GM21528 (cell line): ENCODE results near the gene LOXL1.
"Not testable (repeated sequence)": the region's sequence is repeated elsewhere in the genome, so short reads cannot be mapped to it uniquely, and the experiment has no call there.

Experiments
- ATAC-seq: cut with Tn5 transposase; IDR thresholded peaks from one replicate; pipeline ENCODE4 v1.9.1; 2021; ENCODE audit warnings: mild to moderate bottlenecking, moderate library complexity; ENCODE audit not compliant: unreplicated experiment, low FRiP score

LOXL1 gene

GRCh38 chr15:73936588-73937290 lies 10.5 kb downstream of the LOXL1 start:
- ATAC-seq: no peak

GRCh38 chr15:73937296-73937695 lies 11.0 kb downstream of the LOXL1 start:
- no peak for ATAC-seq

- no peak for ATAC-seq
These were observed 11.5 kb downstream of the LOXL1 start for GRCh38 chr15:73937726-73938125.

GRCh38 chr15:73938516-73938915 lies 12.3 kb downstream of the LOXL1 start:
- ATAC-seq: not testable (repeated sequence)

GRCh38 chr15:73939138-73939537 lies 12.9 kb downstream of the LOXL1 start:
- no peak for ATAC-seq

- ATAC-seq: no peak
These were observed 14.1 kb downstream of the LOXL1 start for GRCh38 chr15:73940061-73940981.

GRCh38 chr15:73941044-73941443 lies 14.8 kb downstream of the LOXL1 start:
- ATAC-seq: no peak

GRCh38 chr15:73941449-73941848 lies 15.2 kb downstream of the LOXL1 start:
- ATAC-seq: no peak

- no peak for ATAC-seq
These were observed 15.8 kb downstream of the LOXL1 start for GRCh38 chr15:73941871-73942635.

- ATAC-seq: no peak
These were observed 16.5 kb downstream of the LOXL1 start for GRCh38 chr15:73942751-73943270.

GRCh38 chr15:73944161-73945129 lies 18.2 kb downstream of the LOXL1 start:
- ATAC-seq: no peak

- ATAC-seq: no peak
These were observed 18.9 kb downstream of the LOXL1 start for GRCh38 chr15:73945130-73945508.

- ATAC-seq: no peak
These were observed 19.9 kb downstream of the LOXL1 start for GRCh38 chr15:73946046-73946721.

- no peak for ATAC-seq
These were observed 20.6 kb downstream of the LOXL1 start for GRCh38 chr15:73946795-73947370.

GRCh38 chr15:73947651-73948050 lies 21.4 kb downstream of the LOXL1 start:
- no peak for ATAC-seq

- ATAC-seq: no peak
These were observed 22.1 kb downstream of the LOXL1 start for GRCh38 chr15:73948396-73948795.

GRCh38 chr15:73948982-73949381 lies 22.7 kb downstream of the LOXL1 start:
- ATAC-seq: no peak

- no peak for ATAC-seq
These were observed 23.2 kb downstream of the LOXL1 start for GRCh38 chr15:73949496-73949895.

- ATAC-seq: no peak
These were observed 24.2 kb downstream of the LOXL1 start for GRCh38 chr15:73950479-73950830.
